ENCODE measurements around the gene COPG1.

The COPG1 gene

DNA sequence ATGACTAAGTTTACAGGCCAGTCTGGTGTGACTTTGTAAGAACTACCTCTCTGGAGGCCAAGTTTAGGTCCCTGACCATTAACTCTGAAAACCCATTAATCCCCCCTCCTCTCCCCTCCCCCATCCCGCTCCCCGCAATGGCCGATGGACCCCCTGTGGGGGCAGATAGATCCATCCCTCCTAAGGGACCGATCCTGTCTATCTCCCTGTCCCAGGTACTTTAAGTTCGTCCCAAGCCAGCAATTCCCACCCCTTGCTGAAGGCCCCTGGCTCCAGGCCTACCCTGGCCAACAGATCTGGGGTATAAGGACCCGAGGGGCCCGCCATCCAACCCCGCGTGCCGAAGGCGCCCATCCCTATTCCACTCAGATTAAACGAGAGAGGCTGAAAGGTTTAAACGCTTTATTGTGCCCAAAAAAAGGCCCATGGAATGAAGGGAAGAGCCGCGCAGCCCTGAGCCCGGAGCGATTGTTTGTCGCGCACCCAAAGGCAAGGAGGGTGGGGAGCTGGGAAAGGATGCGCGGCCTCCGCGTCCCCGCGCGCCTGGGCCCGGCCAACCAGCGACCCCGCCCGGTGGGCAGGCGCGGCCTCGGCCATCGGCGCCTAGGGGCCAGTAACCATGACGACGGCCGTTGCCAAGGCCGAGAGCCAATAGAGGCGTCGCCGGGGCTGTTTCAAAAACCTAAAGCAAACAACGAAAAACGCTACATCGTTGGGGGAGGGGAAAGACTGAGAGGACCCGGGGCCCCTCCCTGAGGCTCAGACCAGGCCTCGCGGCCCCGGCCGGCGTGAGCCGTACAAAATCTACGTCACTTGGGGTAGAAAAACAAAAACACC, 65.2 kb downstream of the COPG1 start:
- peak; percentile 28 for DNase-seq (ENCODE audit: low read depth)

DNA sequence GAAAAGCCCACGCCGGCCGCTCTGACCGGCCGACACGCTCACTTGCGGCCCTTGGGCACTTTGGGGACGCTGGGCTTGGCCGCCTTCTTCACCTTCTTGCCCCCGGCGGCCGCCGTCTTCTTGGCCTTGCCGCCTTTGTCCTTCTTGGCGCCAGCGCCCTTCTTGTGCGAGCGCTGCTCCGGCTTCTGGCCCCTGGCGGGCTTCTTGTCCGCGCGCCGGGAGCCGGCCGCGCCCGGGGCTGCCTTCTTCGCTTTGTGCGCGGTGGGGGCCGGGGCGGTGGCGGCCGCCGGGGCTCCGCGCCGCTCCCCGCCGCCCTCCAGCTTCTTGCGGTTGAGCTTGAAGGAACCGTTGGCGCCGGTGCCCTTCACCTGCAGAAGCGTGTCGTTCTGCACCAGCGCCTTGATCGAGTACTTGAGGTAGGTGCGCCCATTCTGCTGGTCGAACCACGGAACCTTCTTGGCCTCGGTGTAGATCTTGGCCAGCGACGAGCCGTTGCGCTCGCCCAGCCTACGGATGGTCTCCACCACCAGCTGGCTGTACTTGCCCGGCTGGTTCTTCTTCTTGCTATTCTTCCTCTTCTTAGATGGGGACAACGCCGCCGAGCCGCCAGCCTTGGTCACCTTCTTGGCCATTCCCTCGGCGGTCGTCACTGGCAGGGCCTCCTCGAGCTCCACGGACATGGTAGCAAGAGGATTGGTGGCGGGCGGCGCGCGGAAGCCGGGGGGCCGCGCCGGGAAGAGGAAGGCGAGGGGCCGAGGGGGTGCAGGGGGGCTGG, 66.0 kb downstream of the COPG1 start:
- peak; percentile 20 for DNase-seq (ENCODE audit: low read depth)

DNA sequence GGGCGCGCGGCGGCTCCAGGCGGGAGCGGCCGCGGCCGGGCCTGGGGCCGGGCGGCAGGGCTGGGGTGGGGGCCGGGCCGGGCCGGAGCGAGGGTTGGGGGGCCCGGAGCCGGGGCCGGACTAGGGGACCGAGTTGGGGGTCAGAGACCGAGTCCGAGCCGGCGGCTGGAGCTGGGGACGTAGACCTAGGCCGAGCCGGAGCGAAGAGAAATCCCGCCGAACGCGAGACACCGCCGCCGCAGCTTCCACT, 66.5 kb downstream of the COPG1 start:
- DNase-seq (ENCODE audit: low read depth), result no peak

DNA sequence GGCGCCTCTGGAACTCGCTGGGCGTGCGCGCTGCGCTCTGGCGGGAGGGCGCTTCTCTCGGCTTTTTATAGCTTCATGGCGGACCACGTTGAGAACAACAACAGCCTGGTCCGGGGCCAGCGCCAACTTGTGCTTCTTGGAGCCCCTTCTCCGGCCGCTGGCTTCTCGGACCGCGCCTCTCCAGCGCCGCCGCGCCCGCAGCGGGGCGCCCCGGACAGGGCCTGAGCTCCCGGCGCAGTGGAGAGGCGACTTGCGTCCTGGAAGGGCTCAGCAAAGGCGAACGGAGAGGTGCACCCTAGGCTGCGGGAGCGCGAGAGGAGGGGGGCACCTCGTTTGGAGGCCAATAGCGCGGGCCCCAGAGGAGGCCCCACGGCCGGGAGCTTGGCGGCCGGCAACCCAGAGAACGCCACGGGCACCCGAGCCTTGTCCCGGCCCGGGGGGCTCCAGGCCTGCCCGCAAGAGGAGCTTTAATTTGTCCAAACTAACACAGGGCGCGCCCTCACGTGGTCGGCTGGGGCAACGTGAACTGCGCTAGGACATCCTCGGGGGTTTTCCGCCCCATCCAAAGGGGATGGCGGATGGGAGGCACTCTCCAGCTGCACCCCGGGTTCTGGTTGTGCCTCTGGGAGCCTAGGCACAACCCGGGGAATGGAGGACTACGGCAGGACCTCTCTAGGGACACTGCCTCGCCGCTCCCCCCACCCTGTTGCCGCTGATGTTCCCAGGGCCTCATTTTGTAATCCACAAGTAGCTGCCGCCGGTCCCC, 67.0 kb downstream of the COPG1 start:
- peak; percentile 86 for DNase-seq (ENCODE audit: low read depth)

DNA sequence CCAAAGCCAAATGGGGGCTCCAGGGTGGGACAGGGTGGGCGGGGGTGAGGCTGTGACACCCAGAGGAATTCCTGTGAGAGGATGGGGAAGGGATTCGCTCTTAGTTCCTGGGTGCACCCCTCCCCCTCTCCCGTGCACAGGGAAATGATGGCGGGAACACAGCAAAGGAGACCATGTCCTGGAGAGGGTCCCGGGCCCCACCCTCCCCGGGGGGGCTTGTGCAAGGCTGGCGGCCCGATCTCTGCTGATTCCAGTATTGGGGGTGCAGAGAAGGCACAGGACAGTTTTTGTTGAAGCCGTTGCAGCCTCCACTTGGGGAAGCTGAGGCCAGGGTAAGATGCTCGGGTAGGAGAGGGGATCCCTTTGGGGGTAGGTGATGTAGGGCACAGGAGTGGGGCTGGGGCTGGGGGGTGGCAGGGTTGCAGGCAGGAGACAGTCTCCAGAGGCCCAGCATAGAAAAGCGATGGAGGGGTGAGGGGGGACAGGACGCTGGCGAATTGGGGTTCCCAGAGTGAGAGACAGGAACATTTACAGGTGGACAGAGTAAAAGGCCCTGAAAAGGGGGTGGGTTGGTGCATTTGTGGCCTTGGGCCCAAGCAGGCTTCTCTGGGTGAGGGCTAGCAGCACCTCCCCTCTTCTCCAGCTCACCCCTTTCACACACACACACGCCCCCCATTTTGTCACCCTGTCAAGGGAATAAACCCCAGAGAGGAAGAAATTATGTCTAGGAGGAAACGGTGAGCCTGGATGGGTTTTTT, 67.8 kb downstream of the COPG1 start:
- DNase-seq (ENCODE audit: low read depth), result no peak

DNA sequence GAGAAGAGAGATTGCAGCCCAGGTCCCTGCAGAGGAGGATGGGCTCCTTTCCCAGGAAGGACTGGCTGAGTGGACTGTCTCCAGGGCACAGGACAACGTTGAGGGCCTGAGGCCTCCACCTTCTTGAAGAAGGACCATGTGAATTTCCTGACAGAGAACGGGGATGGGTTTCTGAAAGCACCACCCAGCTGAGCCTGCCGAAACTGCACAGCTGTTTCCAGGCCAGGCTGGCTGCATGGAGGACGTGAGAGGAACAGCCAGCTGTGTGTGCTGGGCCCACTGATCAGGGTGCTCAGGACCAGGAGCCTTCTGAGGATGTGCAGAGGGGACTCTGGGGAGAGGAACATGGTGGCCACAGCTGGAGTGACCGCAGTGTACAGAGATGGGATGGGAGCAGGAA, 68.4 kb downstream of the COPG1 start:
- DNase-seq (ENCODE audit: low read depth), result no peak

DNA sequence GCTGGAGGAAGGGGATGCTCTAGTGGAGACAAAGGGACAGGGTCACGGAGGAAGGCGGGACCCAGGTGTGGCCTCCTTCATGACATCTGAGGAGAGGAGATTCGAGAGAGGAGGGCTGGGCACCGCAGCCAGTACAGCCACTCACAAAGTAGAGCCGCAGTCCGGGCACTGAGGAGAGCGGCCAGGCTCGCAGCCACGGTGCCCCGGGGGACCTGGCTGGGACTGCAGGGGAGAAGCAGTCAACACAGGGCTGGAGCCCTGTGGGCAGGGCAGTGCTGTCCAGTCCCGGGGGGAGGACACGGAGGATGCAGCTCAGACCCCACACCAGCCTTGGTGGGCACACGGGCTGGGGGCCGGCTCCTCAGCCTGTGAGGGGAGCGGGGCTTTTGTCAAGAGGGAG, 69.5 kb downstream of the COPG1 start:
- DNase-seq (ENCODE audit: low read depth), result no peak

DNA sequence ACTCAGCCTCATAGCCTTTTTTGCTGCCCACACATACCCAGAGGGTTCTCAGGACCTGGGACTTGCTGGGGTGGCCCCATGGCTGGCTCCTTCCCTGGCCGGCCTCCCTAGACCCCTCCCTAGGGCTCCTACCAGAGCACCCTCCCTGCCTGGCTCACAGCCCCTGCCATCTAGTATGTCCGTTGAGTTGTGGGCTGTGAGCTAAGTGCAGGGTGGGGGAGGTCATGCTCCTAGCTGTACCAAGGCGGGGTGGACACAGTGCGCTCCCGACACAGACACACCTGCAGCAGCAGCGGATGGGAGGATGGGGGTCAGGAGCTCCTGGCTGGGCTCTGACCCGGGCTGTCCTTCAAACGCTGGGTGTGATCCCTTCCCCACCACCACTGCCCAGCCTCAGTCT, 70.9 kb downstream of the COPG1 start:
- DNase-seq (ENCODE audit: low read depth), result no peak

DNA sequence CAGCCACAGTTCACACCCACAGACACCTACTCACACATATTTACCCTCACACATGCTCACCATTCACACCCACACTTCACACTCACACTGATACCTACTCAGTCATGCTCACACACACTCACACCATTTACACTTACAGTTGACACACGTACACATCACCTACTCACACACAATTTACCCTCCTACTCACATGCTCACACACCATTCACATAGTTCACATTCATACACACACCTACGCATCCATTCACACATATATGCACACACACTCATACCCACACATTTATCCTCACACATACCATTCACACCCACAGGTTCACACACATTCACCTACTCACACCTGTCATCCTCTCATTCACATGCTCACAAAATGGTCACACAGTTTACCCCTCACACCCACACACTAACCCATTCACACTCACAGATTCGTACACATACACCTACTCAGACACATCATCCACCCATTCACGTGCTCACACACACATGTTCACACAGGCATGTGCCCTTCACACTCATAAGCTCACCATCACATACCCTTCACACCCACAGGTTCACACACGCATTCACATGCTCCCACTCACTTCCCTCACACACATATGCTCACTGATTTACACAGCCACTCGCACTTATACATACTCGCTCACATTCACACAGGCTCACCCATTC, 71.5 kb downstream of the COPG1 start:
- no peak for DNase-seq (ENCODE audit: low read depth)

DNA sequence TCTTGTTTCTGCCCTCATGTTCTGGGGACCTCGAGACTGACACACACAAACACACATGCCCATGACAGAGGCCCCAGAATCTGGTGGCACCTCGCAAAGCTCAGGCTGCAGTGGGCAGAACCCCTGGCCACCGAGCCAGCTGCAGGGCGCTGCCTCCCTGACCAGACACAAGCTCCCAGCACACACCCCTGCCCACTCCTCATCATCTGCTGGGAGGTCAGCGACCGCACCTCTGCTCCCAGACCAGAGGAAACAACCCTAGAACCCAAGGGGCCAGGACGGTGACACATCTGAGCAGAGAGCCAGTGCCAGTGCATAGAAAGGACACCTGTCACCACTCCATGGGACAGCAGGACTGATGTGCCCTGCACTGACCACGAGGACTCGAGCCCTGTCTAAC, 72.5 kb downstream of the COPG1 start:
- DNase-seq (ENCODE audit: low read depth), result no peak

DNA sequence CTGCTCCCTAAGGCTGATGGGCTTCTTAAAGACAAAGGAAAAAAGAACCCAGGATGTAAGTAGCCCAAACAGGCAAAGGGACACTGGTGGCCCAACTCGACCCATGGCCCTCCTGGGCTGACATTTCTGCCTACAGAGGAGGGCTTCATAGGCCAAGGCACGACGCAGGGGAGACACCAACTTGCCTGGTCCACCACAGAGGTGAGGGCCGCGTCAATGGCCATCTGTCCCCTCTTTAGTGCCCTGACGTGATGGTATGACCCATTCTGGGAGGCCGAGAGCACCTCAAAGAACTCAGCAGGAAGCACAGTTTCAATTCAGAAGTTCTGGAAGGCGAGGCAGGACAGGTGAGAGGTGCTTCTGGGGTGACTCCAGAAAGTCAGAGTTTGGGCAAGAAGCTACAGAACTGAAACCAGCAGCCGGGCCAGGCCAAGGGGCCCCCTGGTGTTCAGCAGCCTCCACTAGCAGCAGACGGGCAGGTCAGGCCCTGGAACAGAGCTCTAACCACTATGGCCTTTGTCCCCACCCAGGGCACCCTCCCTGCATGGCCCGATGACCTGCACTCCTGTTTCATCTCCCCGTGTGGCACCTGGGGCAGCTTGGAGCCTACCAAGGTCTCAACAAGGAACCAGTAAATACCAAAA, 74.4 kb downstream of the COPG1 start:
- no peak for DNase-seq (ENCODE audit: low read depth)

DNA sequence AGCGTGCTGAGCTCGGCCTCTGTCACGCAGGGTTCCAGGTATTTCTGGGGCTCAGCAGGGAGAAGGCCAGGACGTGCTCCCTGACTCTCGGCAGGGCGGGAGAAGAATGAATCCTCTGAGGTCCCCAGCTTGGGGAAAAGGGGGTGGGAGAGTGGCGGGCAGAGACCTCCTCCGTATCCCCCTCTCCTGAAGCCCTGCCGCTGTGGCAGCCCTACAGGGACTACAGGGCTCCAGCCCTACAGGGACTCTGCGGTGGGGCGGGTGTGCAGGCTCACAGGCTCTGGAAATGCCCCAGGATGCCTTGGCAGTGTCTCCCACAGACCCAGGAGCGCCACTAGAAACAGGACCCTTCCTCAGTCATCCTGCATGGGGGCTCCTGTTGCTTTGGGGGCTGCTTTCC, 75.4 kb downstream of the COPG1 start:
- DNase-seq (ENCODE audit: low read depth), result no peak

DNA sequence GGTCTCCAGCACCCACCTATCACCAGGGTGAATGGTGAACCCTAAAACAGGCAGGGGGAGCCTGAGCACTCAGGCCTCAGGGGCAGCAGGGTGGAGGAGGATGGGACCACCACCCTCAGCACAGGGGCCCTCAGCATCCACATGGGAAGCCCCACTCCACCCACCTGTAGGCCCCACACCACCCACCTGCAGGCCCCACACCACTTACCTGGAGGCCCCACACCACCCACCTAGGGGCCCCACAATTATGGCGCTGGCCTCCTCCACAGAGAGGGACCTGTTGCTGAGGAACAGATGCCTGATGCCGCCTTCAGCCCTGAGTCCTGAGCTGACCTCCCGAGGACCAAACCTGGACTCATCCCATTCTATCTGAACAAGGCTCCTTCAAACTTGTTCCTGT, 76.0 kb downstream of the COPG1 start:
- no peak for DNase-seq (ENCODE audit: low read depth)

DNA sequence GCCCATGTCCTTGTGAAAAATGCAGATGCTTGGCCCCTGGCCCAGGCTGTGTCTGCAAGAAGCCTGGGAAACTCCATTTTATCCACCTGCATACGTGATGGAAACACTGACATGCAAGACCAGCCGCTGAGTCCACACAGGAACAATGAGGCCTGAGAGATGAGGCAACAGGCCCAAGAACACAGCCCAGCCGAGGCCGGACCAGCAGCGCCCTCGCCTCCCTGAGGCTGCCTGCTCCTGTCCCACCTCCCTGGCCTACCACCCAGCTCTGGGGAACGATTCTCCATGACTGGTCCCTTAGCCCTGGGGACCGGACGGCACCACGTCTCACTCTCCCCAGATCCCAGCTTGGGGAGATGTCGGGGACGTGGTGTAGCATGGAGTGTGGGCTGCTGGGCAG, 76.7 kb downstream of the COPG1 start:
- DNase-seq (ENCODE audit: low read depth), result no peak

DNA sequence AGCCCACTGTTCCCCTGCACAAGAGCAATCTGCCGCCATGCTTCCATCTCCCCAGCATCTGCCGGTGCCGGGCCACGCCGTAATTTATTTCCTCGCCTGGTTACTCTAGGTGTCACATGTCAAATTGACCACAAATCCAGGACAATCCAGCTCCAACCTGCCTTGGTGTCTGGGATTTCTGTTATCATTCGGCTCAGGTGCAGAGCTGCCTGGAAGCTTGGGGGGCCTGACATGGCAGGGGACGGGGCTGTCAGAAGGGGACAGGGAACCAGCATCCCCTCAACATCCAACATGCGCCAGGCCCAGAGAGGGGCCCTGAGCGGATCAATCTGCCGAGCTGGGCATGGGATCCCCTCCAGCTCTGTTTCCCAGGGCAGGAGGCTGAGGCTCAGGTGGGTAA, 77.2 kb downstream of the COPG1 start:
- no peak for DNase-seq (ENCODE audit: low read depth)

All from activated T-cell treated with anti-CD3 and anti-CD28 coated beads for 24 hours (primary cell).